Urinary bladder (tissue), 4 donors: Measurements from ENCODE around the gene BCL2L13. TPM values are rescaled to one million over a fixed set of nuclear protein-coding genes. Genes with fewer than 3 reads are reported as not detected.
"Not testable (repeated sequence)": the region's sequence is repeated elsewhere in the genome, so short reads cannot be mapped to it uniquely, and the experiment has no call there.

Experiments used
- DNase-seq: peaks from one replicate; pipeline ENCODE4 v3.0.0-alpha.2; 2015; ENCODE audit errors: extremely low spot score
- H3K27ac ChIP-seq: one replicate; pipeline ENCODE4 v1.5.1; 2013; ENCODE audit warnings: low read depth, mild to moderate bottlenecking, moderate library complexity
- H3K36me3 ChIP-seq: one replicate; pipeline ENCODE4 v1.6.1; 2013; ENCODE audit warnings: mild to moderate bottlenecking, moderate library complexity; ENCODE audit not compliant: insufficient read depth
- H3K4me1 ChIP-seq: one replicate; pipeline ENCODE4 v1.6.1; 2013; ENCODE audit warnings: mild to moderate bottlenecking, moderate library complexity; ENCODE audit not compliant: insufficient read depth
- H3K4me3 ChIP-seq: one replicate; pipeline ENCODE4 v1.5.1; 2013; ENCODE audit warnings: low read depth, low read length
- WGBS: extraction: QIAGEN DNeasy Blood & Tissue Kit; methylation state at CpG from one replicate; pipeline ENCODE4 v1.1.7; 2013; 5-methylcytosine and 5-hydroxymethylcytosine counted together
- polyA plus RNA-seq: library from polyadenylated mRNA; stranded (reverse); fragments of 200-250 nt; gene quantifications from one replicate; pipeline ENCODE4 v1.2.3, GENCODE V29; 2013
- total RNA-seq: library from RNA; depleted of rRNA; stranded (reverse); fragments of >200 nt; gene quantifications from one replicate; pipeline ENCODE4 v1.2.3, GENCODE V29; 2014
- donor health status: healthy with polysubstance abuse.
- donor health status: healthy.

Gene BCL2L13
- total and polyA plus RNA-seq, 2 donors = 35.0 to 40.1 TPM

DNA sequence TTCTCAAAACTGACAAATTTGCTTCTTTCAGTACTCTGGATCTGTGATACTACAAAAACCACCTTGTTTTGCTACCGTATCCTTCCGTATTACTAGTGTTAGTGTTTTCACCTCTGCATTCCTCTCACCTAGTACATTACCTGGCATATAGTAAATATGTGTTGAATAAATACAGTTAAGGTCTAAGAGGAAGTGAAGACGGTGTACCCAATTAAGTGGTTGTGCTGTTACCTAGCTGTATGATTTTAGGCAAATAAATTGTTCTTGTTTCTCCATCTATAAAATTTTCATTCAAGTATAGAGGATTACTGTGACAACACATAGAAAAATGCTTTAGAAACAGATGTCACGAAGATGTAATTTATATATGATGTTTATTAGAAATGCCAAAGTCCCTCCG is 8.9 kb downstream of the BCL2L13 start:
- Histone ChIP-seq H3K4me1 (no peaks in the 10 kb centered on the region), H3K36me3 (no peaks in the 10 kb centered on the region), H3K27ac (no peak overlapping the region), H3K4me3 (no peak overlapping the region)
- no peak for DNase-seq
- 88% methylated on average over 5 of the region's 5 CpGs for WGBS

- H3K27ac ChIP-seq = no peak overlapping the region
- no peak overlapping the region for H3K4me3 ChIP-seq
- WGBS = 93% methylated on average over 5 of the region's 5 CpGs
- H3K36me3 ChIP-seq = no peaks in the 10 kb centered on the region
- no peak for DNase-seq
- H3K4me1 ChIP-seq = no peaks in the 10 kb centered on the region
These were observed 9.4 kb downstream of the BCL2L13 start for GRCh38 chr22:17647991-17648390.

GRCh38 chr22:17648569-17648968 is 10.0 kb downstream of the BCL2L13 start:
- Histone ChIP-seq H3K4me3 (no peak overlapping the region), H3K27ac (no peak overlapping the region), H3K4me1 (no peaks in the 10 kb centered on the region), H3K36me3 (no peaks in the 10 kb centered on the region)
- 85% methylated on average over 1 of the region's 1 CpG for WGBS
- DNase-seq = no peak

DNA sequence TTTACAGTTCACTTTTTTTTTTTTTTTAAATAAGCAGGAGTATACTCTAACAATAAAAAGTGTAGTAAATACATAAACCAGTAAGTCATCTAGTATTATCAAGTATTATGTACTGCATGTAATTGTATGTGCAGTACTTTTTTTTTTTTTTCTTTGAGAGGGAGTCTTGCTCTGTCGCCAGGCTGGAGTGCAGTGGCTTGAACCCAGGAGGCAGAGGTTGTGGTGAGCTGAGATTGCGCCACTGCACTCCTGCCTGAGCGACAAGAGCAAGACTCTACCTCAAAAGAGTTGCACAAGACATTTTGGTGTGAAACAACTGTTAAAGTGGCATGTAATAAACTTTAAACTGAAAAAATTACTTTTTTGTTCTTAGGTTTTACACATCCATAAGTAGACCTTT is 16.7 kb downstream of the BCL2L13 start:
- no peak overlapping the region for H3K4me3 ChIP-seq
- no peaks in the 10 kb centered on the region for H3K4me1 ChIP-seq
- no peak overlapping the region for H3K27ac ChIP-seq
- DNase-seq = no peak
- WGBS = 92% methylated on average over 3 of the region's 3 CpGs
- H3K36me3 ChIP-seq = no peaks in the 10 kb centered on the region

DNA sequence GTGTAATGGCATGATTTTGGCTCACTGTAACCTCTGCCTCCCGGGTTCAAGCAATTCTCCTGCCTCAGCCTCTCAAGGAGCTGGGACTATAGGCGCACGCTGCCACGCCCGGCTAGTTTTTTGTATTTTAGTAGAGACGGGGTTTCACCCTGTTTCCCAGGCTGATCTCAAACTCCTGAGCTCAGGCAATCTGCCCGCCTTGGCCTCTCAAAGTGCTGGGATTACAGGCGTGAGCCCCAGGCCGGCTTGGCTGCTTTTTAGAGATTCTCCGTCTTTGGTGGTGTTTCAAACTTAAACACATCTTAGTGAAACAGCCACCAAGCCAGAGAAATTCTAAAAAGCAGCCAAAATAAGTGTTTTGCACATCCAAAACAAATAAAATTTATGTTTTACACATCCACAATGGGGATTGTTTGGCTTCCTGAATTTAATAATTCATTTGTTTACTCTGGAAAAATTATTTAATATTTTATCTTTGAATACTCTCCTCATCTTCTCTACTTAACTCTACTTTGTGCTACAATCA is 18.4 kb downstream of the BCL2L13 start:
- H3K4me3 ChIP-seq = no peak overlapping the region
- no peaks in the 10 kb centered on the region for H3K4me1 ChIP-seq
- WGBS = 76% methylated on average over 10 of the region's 10 CpGs
- no peak for DNase-seq
- H3K27ac ChIP-seq = no peak overlapping the region
- H3K36me3 ChIP-seq = no peaks in the 10 kb centered on the region

GRCh38 chr22:17664414-17665055 is 26.0 kb downstream of the BCL2L13 start:
- no peak for DNase-seq
- no peak overlapping the region for H3K4me3 ChIP-seq
- peaks cover 3% of the 10 kb centered on the region for H3K36me3 ChIP-seq
- 93% methylated on average over 6 of the region's 6 CpGs for WGBS
- H3K27ac ChIP-seq = no peak overlapping the region
- no peaks in the 10 kb centered on the region for H3K4me1 ChIP-seq

- Histone ChIP-seq H3K4me1 (no peaks in the 10 kb centered on the region), H3K4me3 (no peak overlapping the region), H3K36me3 (peaks cover 3% of the 10 kb centered on the region), H3K27ac (no peak overlapping the region)
- WGBS = 95% methylated on average over 3 of the region's 3 CpGs
- DNase-seq = no peak
These were observed 26.7 kb downstream of the BCL2L13 start for GRCh38 chr22:17665248-17665647.

DNA sequence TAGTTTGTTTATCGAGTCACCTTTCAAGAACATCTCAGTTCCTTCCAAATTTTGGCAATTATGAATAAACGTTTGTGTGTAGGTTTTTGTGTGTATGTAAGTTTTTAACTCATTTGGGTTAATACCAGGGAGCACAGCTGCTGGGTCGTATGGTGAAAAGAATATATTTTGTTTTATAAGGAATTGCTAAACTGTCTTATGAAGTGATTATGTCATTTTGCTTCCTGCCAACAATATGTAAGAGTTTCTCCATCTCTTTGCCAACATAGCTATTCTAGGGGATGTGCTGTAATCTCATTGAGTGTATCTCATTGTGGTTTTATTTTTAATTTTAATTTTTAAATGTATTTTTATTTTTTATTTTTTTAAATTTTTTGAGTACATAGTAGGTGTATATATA is 27.3 kb downstream of the BCL2L13 start:
- Histone ChIP-seq H3K27ac (no peak overlapping the region), H3K36me3 (peaks cover 3% of the 10 kb centered on the region), H3K4me3 (no peak overlapping the region), H3K4me1 (no peaks in the 10 kb centered on the region)
- DNase-seq = no peak
- WGBS = 56% methylated on average over 3 of the region's 3 CpGs

- not testable (repeated sequence) for H3K4me1 ChIP-seq, DNase-seq, H3K27ac ChIP-seq, H3K36me3 ChIP-seq, H3K4me3 ChIP-seq
- WGBS = 97% methylated on average over 10 of the region's 10 CpGs
These were observed 33.0 kb downstream of the BCL2L13 start for GRCh38 chr22:17671521-17672092.

GRCh38 chr22:17672417-17672991 is 33.9 kb downstream of the BCL2L13 start:
- no peak for DNase-seq
- Histone ChIP-seq H3K4me1 (no peaks in the 10 kb centered on the region), H3K36me3 (no peaks in the 10 kb centered on the region), H3K27ac (no peak overlapping the region), H3K4me3 (no peak overlapping the region)
- WGBS = 47% methylated on average over 2 of the region's 2 CpGs

DNA sequence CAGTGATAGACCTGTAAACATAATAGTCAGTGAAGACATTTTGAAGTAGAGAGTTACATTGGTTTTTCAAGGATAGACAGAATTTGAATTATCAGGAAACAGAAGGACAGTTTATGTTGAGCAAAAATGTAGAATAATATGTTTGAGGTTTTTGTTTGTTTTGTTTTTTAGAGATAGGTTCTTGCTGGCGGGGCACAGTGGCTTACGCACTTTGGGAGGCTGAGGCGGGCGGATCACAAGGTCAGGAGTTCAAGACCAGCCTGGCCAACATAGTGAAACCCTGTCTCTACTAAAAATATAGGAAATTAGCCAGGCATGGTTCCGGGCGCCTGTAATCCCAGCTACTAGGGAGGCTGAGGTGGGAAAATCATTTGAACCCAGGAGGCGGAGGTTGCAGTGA is 35.6 kb downstream of the BCL2L13 start:
- 93% methylated on average over 7 of the region's 7 CpGs for WGBS
- no peak overlapping the region for H3K4me3 ChIP-seq
- no peaks in the 10 kb centered on the region for H3K4me1 ChIP-seq
- no peaks in the 10 kb centered on the region for H3K36me3 ChIP-seq
- DNase-seq = no peak
- H3K27ac ChIP-seq = no peak overlapping the region

DNA sequence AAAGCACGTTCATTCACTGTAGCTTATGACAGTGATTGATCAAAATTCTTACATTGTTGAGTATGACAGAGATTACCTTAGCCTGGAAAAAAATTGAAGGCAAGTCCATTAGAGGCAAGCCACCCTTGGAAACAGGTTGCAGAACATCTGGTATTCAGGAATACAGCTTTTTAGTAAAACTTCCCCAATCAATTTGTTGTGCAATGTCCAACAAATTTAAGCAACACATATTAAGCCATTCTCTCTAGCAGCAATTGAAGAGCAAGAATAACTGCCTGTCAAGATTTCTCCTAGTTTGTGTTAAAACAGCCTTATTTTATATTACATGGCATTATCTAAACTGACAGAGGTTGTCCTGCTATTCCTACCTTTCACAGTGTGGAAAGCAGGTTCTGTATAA is 37.0 kb downstream of the BCL2L13 start:
- DNase-seq = no peak
- WGBS = 80% methylated on average over 1 of the region's 1 CpG

DNA sequence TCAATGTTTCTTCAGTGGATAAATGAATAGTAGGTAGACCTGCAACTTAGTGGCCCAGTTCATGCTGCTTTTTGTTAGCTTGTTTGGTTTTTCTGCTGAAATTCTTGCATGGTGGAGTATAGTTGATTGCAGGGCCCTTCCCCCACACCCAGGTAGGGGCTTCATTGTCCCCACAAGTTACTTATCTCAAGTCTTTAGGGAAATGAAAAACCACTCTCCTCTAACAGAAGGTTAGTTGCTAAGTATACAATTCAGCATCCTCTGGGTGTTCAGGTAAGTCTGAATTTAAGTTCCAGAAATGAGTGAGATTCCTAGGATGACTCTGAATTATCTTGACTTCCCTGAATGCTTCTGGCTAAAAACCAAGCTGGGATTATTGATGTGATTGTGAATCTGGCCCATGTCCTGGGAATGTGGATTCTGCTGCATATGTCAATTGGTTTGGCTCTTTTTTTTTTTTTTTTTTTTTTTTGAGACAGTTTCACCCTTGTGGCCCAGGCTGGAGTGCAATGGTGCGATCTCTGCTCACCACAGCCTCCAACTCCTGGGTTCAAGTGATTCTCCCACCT is 40.3 kb downstream of the BCL2L13 start:
- Histone ChIP-seq H3K27ac (no peak overlapping the region), H3K4me3 (no peak overlapping the region), H3K4me1 (no peaks in the 10 kb centered on the region), H3K36me3 (no peaks in the 10 kb centered on the region)
- DNase-seq = no peak
- 97% methylated on average over 1 of the region's 1 CpG for WGBS

More for the DNA sequence above, 37.0 kb downstream of the BCL2L13 start:
- H3K4me3 ChIP-seq = no peak overlapping the region
- H3K27ac ChIP-seq = no peak overlapping the region
- no peaks in the 10 kb centered on the region for H3K36me3 ChIP-seq
- no peaks in the 10 kb centered on the region for H3K4me1 ChIP-seq

DNA sequence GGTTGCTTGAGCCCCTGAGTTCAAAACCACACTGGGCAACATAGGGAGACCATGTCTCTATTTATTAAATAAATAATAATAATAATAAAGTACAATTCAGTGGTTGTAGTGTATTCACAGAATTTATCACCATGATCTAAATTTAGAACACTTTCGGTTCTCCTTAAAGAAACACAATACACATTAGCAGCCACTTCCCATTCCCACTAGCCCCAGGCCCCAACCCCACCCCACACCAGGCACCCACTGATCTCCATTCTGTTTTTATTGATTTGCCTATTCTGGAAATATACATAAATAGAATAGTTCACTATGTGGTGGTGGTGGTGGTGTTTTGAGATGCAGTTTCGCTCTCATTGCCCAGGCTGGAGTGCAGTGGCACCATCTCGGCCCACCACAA is 45.7 kb downstream of the BCL2L13 start:
- DNase-seq = no peak
- no peak overlapping the region for H3K4me3 ChIP-seq
- 84% methylated on average over 3 of the region's 3 CpGs for WGBS
- no peaks in the 10 kb centered on the region for H3K4me1 ChIP-seq
- H3K27ac ChIP-seq = no peak overlapping the region
- H3K36me3 ChIP-seq = no peaks in the 10 kb centered on the region
